Amniotic stem cell (primary cell): ENCODE results near the gene RIPK1.

Source experiments
- DNase-seq: peaks from one replicate; lab custom pipeline; 2025; lab: John Stamatoyannopoulos, UW

RIPK1 gene

DNA sequence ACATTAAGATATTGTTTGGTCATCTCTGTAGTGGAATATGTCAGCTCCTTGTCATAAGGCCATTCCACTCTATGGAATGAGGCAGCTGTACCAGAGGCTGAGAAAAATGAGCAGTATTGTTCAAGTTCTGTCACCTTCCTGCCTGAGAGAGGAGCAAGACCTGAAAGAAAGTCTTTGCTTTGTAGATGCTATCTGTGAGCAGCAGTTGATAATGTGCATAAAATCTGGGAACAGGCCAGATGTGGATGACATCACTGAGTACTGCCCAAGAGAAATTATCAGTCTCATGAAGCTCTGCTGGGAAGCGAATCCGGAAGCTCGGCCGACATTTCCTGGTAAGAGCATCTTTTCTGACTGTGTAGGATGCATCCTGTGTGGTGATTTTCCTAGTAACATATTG, 16.8 kb downstream of the RIPK1 start:
- no peak for DNase-seq

DNA sequence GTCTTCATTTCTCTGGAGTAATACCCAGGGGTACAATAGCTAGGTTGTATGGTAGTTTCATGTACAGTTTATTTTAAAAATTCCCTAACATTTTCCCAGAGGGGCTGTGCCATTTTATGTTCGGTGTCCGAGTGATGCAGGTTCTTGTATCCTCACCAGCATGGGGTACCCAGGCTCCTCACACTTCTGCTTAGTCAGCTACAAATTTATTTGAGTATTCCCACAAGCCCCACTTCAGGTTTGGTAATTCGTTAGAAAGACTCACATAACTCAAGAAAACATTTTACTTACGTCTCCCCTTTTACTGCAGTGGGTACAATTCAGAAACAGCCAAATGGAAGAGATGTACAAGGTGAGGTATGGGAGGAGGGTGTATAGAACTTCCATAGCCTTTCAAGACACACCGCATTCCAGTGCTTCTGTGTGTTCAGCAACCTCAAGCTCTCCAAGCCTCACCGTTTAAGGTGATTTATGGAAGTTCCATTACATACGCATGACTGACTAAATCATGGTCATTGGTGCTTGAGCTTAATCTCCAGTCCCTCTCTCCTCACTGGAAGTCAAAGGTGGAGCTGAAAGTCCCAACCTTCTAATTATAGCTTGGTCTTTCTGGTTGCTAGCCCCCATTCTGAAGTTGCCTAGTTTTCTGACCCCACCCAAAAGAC, 18.1 kb downstream of the RIPK1 start:
- DNase-seq = no peak

DNA sequence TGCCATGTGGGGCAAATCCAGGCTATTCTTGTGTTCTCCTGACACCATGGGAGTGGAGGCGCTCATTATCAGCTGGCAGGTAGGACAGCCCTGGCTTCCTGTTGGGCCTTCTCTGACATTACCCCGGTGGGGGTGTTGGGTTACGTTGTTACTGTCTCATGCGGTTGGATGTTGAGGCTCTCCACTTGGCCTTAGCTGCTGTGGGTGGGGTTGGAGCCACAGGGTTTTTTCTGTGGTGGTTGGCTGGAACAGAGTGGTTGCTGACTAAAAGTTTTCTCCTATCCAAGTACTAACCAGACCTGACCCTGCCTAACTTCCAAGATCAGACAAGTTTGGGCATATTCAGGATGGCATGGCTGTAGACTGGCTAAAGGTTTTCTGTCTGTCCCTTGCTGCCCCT, 20.2 kb downstream of the RIPK1 start:
- DNase-seq = no peak

DNA sequence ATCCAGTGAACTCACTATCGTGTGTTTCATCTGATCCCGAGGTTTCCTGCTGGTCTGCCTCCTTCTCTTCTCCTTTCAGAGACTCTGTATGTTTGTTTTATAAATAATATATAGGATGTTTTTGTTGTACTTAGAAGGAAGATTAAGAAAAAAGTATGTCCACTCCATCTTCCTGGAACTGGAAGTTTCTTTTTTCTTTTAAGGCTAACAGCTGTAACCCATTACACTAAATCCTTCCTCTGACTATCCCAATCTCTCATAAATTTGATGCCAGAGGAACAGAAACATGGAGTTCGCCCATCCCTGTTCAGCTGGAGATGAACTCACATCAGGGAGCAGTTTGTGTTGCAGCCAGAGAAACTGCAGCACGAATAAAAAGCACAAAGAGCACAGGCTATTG, 20.7 kb downstream of the RIPK1 start:
- DNase-seq = no peak

DNA sequence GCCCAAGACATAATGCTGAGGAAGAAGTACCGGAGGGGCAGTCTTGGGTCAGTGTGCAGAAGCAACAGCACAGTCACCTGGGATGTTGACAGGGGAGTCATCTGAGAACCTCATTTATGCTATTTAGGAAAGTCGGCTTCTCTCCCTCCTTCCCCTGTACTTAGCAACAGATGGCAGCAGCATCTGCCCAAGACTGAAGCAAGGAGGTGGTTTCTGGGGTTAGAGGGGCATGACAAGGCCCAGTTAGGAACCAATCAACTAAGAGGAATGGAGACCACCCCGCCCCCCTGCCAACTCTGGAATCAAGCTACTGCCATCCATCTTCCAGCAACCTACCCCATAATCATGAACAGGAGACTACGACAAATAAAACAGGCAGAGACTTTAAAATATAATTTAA, 21.7 kb downstream of the RIPK1 start:
- no peak for DNase-seq

DNA sequence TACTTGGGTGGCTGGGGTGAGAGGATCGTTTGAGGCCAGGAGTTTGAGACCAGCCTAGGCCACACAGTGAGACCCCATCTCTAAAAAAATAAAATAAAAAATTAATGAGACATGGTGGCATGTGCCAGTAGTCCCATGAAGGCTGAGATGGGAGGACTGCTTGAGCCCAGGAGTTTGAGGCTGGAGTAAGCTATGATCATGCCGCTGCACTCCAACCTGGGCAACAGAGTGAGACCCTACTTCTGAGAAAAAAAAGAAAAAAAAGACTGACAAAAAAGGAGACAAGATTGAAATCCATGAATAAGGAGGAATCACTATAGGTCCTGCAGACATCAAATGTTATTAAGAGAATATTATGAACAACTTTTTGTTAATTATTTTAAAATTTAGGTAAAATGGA, 26.5 kb downstream of the RIPK1 start:
- no peak for DNase-seq

DNA sequence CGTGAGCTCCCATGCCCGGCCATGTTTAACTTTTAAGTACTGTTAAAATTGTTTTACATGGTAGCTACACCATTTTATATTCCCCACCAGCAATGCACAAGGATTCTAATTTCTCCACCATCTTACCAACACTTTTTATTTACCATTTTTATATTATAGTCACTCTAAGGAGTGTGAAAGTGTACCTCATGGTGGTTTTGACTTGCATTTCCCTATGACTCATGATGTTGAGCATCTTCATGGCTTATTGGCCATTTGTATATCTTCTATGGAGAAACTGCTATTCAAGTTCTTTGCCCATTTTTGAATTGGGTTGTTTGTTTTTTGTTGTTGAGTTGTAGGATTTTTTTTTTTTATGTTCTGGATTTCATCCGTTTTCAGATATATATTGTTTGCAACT, 34.6 kb downstream of the RIPK1 start:
- no peak for DNase-seq

DNA sequence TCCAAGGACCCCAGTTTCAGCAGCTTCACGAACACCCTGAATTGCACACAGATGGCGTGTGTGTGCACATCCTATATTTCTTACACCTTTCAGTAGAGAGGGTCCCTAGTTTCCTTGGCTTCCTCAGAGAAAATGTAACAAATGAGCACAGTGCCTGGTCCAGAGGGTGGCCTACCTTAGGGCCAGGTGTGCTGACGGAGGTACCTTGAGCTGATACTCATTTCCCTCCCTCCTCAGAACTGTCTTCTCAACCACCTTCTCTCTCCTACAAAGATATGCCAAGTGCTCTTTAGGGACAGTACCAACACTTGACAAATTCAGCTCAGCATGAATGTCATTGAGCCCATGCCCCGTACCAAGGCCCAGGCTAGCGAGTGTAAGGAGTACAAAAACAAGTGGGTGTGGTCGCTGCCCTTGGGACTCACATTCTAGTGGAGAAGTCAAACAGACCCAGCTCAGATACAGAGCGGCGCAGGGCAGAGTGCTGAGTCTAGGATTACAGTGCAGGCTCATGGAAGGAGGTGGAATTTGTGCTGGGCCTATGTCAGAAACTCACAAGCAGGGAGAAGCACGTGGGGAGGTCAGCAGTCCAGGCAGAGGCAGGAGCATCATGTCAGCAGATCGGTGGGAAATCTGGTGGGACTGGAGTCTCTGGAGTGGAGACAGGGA, 40.6 kb downstream of the RIPK1 start:
- DNase-seq = no peak

DNA sequence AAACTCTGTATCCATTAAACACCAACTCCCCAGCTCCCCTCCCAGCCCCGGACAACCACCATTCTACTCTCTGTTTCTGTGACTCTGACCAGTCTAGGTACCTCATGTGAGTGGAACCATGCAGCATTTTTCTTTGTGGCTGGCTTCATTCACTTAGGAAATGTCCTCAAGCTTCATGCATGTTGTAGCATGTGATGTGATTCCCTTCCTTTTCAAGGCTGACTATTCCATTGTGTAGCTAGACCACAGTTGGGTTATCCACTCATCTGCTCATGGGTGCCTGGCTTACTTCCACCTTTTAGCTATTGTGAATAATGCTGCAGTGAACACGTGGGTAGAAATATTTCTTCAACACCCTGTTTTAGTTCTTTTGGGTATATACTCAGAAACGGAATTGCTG, 41.5 kb downstream of the RIPK1 start:
- no peak for DNase-seq

DNA sequence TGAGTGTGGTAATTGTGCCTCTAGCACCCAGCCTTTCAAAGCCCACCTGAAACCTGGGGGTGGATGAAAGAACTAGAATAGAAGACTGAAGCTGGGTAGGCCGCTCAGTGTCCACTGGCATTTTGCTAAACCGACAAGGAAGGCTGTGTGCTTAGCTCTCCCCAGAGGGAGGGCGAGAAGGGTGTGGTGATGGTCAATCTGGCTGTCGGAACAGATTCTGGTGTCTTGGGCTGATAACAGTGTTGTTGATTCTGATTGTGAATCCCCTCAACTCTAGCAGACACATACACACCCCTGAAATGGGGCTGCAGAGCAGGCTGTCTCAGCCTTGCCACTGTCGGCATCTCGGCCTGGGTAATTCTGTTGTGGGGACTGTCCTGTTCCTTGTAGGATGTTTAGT, 46.1 kb downstream of the RIPK1 start:
- DNase-seq = no peak

DNA sequence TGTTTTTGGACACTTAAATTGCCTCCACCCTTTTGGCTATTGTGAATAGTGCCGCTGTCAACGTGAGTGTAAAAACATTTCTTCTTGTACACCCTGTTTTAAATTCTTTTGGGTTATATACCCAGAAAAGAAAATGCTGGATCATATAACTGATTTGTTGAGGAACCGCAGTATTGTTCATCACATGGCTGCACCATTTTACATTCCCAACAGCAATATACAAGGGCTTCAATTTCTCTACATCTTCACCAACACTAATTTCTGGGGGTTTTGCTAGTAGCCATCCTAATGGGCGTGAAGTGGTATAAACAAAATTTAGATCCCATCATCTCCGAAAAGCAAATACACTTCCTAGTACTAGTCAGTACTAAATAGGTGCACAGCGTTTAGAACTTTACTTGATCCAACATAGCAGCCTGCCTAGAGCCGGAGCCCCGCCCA, 49.6 kb downstream of the RIPK1 start:
- DNase-seq = no peak

DNA sequence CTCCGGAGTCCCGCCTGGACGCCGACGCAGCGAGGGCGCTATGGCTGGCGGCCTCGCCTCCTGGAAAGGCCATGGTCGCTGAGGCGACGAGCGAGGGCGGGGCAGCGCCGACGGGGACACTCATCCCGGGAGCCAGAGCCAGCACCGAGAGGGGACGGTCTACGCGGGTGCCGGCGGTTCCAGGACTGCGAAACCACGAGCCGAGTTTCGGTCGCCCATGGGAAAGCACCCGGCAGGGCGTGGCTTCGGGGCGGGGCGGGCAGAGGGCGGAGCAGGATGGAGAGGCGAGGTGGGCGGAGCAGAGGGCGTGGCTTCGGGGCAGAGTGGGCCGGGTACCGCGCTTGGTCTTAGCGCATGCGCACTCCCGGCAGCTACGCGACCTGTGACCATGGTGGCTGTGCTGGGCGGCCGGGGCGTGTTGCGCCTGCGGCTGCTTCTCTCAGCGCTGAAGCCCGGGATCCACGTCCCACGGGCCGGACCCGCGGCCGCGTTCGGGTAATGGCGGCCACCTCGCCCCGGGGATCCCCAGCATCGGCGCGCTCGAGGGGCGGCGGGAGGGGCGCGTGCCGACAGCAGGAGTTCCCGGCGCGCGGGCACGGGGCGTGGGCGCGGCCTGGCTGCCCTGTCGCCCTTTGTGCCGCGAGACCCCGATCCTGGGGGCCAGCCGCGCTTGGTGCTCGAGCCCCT, 50.2 kb downstream of the RIPK1 start, which contains the start of gene BPHL:
Gene BPHL, plus strand, starts transcription at position 359 of the 687 bp plus-strand sequence. Its CDS starts 30 bp downstream, at position 389.
- peak; percentile 87 for DNase-seq

DNA sequence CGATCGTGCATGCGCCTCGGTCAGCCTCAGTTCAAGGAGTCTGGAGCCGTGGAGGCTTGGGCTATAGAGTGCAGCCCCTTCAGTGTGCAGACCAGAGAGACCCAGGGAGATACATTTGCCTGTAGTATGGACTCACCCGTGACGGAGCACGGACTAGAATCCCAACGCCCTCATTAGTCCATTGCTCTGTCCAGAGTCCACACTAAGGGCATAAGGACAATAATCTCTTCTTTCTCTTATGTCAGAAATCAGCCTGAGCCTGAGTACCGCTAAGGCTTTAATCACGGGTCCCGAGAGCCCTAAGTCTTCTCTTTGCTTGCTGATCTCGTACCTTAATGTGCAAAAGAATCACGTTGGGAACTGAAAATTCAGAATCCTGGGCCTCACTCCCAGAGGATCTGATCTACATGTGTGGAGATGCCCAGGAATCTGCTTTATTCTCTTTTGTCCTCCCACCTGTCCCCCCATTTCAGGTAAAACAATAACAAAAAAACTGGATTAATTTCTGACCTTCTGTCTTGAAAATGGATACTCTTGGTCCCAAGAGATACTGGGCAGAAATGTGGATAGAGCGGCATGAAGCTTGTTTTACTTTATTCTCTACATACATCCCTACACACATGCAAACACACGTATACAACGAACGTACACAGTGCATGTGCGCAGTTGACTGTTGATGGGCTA, 50.9 kb downstream of the RIPK1 start:
- DNase-seq = no peak

DNA sequence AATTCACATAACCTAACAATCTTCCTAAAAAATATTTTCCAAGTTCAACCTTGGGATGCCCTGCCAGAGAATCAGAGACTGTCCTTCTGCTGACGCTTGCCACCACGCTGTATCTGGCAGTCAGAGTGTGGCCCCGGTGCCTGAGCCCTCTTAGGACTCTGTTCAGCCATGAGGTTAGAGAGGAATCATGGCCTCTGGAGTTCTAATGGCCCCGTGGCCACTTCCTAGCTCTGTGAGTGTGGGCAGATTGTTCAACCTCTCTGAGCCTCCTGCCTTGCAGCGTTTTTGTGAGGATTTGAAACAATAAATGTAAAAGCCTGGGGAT, 52.4 kb downstream of the RIPK1 start:
- no peak for DNase-seq

DNA sequence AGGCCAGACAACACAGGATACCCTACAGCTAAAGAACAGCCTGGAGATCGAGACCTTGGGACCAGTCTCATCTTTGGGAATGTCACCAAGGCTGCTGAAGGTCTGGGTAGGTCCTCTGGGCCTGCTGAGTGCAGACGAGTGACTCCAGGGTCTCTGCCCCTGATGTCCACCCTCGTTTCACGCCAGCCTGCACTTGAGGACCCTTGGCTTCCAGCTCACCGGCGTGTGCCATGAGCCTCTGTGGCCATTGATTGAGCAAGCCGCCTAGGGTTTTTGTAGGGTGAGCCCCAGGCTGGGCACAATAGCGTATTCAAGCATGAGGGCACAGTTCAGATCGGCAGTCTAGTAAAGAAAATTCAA, 54.5 kb downstream of the RIPK1 start:
- no peak for DNase-seq

DNA sequence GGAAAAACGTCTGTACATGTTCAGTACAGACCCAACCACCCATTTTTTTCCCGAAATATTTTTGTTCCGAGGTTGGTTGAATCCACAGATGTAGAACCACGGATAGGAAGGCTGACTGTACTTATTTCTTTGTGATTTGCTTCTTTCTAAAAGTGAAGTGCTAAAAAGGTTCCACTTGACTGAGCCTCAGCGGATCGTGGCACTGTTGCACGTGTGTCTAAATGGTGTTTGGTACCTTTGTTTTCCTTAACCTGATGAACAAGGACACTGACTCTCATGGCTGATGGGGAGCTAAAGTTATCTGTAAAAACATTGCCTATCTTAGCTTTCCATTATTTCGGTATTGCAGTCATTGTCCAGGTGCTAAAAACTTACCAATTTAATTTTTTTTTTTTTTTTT, 56.4 kb downstream of the RIPK1 start:
- DNase-seq = no peak

DNA sequence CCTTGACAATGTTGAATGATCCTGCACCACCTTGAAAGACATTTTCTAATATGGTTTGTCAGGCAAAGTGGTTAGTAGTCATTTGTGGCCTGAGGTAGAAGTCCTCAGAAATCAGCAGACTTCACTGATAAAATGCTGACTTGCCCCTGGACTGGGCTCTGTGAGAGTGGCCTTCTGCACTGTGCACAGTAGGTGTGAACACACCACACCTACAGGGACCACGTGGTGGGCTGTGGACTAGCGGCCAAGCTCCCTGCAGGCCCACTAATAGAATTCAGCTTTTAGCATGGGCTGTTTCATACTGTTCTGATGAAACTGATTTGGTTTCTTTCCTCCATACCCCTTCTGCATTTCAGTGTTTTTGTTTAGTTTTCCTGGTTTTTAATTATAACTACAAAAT, 57.5 kb downstream of the RIPK1 start:
- no peak for DNase-seq

DNA sequence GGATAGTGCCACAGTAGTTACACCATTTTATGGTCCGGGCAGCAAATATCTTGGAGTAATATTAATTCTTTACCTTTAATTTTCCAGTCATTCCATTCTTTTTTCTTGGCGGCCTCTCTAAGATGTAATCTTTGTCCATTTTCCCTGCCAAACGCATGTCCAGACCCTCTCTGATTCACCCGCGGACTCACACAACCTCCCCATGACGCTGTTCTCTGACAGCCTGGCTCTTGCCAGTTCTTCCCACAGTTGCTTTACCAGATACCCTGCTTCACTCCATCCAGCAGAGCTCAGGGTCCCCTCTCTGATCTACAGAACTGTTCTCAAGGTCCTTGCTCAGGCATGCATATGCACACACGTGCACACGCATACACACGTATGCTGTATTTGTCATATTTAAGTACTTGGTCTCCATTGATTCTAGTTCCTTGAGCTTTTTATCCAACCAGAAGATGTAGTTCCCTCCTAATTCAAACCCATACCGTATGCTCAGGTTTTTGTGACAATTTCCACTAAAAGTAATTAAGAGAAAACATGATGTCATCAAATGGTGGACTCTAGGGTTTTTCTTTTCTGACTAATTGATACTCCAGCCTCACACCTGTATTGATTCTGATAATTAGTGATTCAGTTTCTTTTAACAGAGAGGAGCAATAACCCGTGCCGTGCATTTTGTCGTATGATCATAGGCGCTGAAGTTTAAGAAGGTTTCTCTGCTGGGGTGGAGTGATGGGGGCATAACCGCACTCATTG, 60.2 kb downstream of the RIPK1 start:
- no peak for DNase-seq

DNA sequence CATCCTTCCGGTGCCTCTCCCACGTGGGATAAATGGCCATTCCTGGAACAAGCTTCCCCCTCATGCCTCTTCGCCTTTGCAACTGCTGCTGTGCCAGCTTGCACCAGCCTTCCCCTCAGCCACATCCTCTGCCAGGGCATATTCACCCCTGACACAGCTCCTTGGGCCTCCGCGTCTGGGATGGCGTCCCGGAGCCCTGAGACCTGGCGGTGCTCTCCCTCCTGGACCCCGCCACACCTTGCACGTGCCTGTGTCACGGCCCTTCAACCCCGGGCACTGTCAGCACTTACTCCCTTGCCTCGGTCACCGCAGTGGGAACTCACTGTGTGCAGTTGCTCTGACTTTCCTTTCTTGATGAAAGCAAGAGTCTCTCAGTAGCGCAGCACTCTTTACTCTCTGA, 63.4 kb downstream of the RIPK1 start:
- DNase-seq = no peak

DNA sequence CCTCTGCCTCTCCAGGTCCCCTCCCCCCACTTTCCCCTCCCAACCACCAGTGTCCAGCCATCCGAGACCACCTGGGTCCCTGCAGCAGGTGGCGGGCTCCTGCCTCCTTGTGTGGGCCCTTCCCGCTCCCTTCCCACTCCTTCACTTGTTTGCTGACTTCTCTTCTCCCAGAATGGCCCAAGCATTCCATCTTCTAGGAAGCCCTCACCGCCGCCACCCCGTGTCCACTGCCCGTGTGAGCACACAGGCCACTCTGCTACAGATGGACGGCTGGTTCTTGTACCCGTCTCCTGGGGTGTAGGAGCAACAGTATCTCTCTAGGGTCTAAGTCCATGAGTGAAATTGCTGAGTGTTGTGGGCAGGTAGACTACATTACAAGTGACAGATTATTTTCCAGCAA, 65.2 kb downstream of the RIPK1 start:
- no peak for DNase-seq

DNA sequence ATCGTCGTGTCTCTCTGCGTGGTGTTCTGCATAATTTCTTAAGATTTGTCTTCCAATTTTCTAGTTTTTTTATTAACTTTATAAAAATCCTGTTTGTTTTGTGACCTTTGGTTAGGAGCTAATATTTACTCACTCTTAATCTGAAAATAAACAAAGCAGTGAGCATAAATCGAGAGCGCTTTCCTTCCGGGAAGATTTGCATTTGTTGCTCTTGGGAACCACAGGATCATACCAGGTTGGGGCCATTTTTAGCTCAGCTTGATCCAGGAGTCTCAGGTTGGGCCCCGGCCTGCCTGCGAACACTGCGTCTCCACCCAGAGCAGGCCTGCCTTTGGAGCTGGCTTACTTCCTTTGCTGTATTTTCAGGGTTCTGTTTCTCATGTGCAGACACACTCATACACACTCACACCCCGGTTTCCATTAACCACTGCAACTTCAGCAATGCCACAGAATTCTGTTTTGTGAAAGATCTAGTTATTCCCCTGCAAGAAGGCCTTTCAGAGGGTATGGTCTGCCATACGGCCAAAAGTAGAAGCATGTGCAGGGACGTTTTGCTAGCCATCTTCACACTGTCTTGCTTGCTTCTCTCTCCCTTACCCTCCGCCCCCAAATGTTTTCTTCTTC, 67.5 kb downstream of the RIPK1 start:
- DNase-seq = no peak
